HuH-7 (cell line): ENCODE results near the gene FRYL.
"Not testable (repeated sequence)": the region's sequence is repeated elsewhere in the genome, so short reads cannot be mapped to it uniquely, and the experiment has no call there.

ENCODE experiments used
- DNase-seq: peaks from one replicate; pipeline ENCODE4 v3.0.0; 2011; ENCODE audit warnings: low spot score

Gene FRYL

DNA sequence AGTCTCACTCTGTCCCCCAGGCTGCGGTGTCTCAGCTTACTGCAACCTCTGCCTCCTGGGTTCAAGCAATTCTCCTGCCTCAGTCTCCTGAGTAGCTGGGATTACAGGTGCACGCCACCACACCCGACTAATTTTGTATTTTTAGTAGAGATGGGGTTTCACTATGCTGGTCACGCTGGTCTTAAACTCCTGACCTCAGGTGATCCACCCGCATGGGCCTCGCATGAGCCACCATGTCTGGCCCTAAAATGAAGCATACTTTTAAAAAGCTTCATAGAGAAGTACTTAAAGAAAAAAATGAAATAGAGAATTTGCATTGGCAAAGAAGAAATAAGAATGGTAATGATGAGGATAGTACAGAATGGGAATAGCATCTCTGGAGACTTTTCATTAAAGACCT is 82.6 kb downstream of the FRYL start:
- DNase-seq, result not testable (repeated sequence)

DNA sequence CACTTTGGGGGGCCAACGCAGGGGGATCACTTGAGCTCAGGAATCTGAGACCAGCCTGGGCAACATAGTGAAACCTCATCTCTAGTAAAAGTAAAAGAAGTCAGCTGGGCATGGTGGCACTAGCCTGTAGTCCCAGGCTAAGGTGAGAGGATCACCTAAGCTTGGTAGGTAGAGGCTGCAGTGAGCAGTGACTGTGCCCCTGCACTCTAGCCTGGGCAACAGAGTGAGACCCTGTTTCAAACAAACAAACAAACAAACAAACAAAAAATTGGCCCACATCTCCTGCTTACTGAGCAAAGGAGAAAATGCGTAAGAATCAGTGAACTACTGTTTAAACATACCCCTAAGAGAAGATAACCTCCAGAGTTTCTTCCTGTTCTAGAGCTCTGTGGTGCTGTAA is 85.3 kb downstream of the FRYL start:
- no peak for DNase-seq

DNA sequence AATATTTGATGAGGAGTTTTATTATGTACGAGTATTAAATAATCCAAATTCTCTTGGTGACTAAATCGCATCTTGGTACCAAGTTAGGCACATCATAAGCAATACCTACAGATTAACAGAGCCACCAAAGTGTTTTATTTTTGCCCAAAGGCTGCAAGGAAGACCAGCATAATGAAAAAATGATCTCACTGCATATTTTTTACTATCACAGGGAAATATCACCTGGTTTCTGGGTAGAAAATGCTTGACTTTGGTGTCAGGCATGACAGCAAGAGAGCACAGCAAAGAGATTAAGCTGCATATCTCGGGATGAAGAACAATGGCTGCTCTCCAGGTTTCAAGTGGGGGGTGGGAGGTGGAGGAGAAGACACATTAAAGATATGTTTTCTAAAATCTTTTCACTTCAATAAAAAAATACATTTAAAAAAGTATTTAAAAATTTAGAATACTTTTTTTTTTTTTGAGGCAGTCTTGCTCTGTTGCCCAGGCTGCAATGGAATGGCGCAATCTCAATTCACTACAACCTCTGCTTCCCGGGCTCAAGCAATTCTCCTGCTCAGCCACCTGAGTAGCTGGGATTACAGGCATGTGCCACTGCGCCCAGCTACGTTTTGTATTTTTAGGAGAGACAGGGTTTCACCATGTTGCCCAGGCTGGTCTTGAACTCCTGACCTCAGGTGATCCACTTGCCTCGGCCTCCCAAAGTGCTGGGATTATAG is 86.1 kb downstream of the FRYL start:
- no peak for DNase-seq

DNA sequence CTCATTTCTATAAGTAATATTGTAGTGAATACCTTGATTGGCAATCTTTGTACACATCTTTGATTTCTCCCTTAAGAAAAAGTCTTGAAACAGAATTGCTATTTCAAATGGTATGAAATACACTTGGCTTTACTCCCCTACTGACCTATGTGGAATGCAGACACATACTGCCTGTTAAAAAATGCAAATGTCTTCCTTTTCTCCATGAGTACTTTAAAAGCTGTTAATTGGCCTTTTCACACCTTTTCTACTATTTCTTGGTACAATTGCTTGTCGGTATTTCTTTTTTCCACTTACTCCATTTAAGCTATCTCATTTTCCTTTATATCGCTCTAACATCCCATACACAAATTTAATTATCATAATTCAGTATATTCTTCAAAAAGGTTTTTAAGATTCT is 87.2 kb downstream of the FRYL start:
- DNase-seq, result no peak

DNA sequence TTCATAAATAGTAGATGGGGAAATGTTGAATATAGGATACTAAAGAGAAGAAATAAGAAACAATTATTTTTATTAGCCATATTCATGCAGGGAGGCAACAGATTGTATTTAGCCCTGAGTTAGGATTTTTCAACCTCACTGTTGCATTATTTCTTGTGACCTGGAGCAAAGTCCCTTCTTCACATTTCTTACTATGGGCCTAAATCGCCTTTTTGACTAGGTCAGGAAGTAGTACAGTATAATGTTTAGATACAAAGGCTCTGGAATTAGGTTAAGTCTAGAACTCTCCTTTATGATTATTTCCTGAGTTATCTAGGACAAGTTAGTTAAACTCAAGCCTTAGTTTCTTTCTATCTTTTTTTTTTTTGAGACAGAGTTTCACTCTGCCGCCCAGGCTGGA is 88.0 kb downstream of the FRYL start:
- no peak for DNase-seq

DNA sequence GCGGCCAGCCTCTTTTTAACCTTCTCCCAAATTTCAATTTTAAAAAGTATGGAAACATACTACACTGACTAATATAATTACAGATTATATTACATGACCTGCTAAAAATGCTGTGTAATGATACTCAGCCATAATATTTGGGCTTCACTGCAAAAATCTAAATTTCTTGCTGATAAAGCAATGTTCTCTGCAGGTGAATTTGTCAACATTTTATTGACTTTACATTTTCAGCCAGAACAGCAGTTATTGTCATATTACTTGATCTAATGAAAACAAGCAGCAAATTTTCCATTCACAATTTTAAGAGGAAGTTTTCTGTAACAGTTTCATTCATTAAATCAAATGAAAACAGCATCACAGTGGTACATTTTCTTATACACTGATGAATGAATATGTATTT is 91.1 kb downstream of the FRYL start:
- DNase-seq, result no peak

DNA sequence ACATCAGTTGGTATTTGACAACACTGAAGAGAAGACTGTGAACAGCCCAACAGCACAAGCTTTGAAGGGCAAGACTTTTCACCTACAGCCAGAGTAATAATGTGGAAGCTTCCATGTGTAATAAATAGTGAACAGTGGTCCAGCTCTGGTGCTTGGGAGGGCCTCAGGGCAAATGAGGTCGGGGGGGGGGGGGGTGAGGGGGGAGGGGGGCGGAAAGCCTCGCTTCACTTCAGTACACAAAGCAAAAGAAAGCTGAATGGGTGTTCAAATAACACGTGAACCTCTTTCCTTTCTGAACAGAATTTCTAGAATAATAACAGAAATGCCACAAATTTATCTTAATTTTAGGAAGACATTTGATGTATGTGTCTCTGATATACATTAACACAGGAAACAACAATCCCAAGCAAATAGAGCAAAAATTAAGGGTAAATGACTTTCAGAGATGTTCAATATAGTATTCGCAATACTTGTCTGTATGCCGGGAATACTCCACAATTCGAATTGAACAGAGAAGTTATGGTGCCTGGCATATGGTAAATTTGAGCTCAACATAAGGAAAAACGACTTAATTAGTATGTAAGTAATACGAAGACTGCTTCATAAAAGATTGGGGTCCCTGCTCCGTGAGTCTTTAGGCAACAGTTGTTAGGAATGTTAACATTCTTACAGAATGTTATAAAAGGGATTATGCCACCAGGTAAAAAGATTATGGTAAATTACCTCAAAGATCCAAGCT is 92.6 kb downstream of the FRYL start:
- DNase-seq, result peak; percentile 40

DNA sequence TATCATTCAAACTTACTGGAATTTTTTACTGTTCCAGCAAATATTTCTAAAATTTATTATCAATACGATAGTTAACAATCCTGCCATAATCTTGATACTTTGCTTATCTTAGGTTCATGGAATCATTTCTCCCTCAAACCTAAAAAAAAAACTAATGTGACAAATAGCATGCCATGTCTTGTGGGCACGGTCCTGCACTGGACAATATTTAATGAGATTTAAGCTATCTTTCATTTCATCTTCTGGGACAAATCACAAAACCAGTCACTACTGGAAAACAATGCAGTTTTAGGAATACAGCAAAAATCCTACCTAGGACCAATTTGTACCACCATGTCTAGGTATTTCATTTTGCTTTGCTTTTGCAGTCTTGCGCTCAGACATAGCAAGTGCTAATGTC is 93.7 kb downstream of the FRYL start:
- DNase-seq, result no peak

DNA sequence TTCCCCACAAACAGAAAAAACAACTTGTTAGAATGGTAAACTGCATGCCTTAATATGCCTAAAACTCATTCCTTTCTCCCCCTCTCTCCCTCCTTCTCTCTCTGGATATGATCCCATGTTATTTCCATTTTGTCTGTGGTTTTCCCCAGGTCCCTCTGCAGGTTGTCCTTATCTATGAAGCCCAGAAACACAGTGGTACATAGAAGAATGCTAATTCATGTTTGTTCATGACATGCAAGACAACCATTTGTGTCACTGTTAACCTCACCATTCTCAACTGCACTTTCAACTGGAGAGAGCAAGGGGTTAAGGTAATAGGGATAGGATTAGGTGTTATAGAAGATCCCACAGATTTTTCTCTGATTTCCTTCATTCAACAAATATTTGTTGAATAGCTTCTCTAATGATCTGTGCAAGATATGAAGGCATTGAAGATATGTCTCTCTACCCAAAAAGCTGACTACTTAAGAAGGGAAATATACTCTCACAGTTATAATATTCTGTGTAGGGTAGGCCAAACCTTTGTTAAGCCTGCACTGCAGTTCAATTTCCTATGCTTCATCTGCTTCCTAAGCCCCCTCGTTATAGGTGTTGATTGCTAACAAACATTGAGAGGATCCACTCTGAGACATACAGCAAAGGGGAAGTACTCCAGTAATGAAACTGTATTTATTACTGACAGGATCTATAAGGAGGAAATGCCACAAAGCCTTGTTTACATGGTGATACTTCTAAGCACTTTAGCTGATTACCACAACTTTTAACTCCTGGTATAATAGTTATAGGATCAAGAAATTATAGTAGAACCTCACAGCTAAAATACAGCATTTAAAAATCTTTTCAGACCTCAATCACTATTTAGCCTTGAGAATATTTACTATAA is 96.1 kb downstream of the FRYL start:
- no peak for DNase-seq

DNA sequence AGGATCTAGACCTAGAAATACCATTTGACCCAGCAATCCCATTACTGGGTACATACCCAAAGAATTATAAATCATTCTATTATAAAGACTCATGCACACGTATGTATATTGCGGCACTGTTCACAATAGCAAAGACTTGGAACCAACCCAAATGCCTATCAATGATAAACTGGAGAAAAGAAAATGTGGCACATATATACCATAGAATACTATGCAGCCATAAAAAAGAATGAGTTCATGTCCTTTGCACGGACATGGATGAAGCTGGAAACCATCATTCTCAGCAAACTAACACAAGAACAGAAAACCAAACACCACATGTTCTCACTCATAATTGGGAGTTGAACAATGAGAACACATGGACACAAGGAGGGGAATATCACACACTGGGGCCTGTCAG is 97.2 kb downstream of the FRYL start:
- DNase-seq, result not testable (repeated sequence)

DNA sequence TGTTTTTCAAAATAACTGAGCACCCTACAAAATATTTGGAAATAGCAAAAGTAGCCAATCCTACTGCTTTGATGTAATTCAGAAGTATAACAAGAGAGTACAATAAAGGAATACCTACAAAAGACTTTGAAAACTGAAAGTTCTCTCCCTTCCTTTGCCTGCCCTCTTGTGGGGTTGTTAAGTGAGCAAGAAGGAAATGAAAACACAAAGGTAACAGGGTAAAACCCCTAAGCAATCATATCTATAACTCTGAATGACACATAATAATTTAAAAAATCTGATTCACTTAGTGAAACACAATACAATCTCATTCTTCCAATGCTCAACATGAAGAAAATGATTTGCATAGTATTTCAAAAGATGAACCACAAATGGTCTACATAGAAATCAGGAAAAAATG is 98.2 kb downstream of the FRYL start:
- no peak for DNase-seq

DNA sequence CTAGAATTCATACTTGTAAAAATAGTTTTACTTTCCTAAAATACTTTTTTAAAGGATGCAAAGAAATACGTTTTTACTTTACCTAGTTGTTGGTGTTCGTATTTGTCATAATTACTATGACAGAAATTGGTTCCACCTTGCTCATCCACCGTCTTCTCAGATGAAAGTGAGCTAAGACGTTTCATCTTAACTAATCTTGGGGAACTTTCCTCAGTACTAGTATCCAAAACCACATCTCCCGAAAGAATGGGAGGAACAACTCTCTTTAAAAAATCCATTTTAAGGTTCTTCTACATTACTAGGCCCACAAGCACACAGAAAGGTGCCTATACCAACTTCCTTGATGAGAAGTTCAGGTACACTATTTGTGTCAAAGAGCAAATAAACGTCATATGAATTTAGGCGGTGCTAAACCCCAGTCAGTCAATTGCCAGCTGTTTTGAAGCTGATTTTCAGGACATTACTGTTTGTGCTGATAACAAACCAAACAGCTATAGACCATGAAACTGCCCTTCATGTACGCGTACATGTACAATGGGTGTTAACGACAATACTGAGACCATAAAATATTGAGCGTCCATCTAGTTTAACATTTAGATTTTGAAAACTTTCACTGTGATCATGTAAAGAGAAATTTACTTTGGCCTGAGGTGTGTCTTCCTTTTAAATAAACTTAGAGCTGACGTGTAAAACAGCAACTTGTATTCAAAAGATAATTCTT is 99.1 kb downstream of the FRYL start:
- DNase-seq, result no peak

DNA sequence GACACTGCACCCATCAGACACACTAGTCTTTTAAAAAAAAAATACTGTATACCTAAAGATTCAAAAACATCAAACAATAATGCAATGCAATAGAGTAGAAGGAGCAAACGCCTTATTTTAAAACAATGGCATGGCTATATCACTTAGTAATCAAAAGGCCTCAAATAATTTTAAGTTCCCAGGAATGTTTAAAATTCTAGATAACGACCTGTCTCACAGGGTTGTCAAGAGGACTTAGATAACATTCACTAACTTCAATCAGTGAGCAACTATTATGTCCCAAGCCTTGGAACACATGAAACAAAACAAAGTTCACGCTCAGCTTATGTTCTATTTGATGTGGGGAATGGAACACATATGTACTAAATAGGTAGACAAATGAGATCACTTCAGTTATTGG is 106.5 kb downstream of the FRYL start:
- no peak for DNase-seq

DNA sequence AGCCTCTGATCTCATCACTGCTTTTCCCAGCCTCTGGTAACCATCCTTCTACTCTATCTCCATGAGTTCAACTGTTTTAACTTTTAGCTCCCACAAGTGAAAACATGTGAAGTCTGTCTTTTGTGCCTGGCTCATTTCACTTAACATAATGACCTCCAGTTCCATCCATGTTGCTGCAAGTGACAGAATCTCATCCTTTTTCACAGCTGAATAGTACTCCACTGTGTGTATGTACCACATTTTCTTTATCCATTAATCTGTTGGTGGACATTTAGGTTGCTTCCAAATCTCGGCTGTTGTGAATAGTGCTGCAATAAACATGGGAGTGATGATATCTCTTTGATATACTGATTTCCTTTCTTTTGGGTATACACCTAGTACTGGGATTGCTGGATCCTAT is 109.5 kb downstream of the FRYL start:
- no peak for DNase-seq

DNA sequence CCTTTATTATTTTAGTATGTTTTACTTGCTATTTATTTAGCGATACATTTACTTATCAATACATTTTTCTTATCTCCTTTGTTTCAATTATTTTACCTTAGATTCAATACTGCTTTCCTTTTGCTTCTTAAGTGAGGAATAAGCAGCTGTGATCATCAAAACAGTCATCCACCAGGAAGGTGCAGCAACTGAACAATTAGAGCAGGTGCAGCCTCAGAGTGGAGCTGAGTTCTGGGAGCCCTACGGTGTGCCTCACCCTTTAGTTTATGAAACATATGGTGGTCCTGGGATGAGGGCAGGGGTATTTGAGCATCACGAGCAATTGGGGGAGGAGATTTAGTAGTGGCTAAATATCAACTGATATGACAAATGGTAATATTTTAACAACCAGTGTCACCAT is 111.0 kb downstream of the FRYL start:
- no peak for DNase-seq

DNA sequence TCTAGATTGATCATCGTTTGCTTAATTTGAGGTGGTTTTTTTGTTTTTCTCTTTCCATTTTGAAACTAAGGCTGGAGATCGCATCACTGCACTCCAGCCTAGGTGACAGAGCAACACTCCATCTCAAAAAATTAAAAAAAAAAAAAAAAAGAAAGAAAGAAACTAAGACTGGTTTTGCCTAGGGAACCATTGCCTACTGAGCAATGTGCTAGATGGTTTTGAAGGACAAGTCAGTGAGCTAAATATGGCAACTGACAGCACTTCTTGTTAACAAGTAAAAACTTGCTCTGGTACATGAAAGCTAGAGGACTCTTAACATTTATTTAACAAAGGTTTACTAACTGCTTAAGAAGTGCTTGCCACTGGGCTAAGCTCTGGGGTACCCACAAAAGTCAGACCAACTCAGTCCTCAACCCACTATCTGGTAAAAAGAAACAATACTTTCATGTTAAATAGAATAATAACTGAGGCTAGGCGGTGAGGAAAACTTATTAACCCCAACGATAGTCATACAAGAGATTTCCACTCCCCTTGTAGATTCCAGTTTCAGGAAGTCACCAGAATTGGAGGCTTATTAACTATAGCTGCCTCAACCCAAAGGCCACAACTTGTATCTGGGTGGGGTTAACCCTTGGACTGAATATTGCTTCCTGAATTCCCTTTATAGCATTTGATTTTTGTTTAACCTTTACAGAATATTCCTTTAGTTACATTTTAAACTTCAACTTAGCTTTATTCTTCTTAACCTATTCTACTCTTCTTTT is 111.6 kb downstream of the FRYL start:
- DNase-seq, result no peak

DNA sequence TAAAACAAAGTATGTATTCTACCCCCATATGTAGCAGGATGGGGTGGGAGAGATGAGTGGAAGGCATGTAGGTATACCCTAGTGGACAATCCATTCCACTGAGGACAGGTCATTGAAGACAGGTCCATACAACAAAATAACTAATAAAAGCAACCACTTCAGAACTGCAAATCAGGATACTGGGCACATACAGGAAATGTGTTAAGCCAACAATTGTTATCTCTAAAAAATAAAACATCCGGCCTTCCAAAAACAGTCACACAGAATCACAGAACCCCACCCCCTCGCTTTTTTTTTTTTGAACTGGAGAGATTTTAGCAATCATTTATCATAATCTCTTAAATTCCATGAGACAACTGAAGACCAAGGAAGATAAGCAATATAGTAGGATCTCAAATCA is 112.9 kb downstream of the FRYL start:
- DNase-seq, result no peak

DNA sequence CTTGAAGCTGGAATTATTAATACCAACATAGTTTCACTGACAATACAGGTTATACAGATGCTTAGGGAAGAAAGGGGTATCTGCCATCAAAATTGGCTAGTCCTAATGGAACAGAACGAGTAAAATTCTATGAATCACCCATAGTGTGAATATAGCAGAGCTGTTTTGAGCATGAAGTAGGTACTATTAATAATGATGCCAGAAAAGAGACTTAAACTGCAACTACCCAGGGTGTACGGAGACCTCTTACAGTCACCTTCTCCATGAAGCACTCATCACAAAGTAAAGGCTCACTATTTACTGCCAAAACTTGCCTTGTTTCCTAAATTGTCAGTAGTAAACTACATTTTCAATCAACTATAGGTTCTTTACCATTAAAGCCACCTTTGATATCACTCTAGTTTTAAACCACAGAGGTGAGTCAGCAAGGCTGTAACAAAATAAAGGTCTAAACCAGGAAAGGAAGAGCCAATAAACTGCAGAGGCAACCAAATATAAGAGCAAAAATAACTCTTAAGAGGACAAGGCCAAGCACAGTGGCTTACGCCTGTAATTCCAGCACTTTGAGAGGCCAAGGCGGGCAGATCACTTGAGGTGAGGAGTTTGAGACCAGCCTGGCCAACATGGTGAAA is 114.4 kb downstream of the FRYL start:
- no peak for DNase-seq

DNA sequence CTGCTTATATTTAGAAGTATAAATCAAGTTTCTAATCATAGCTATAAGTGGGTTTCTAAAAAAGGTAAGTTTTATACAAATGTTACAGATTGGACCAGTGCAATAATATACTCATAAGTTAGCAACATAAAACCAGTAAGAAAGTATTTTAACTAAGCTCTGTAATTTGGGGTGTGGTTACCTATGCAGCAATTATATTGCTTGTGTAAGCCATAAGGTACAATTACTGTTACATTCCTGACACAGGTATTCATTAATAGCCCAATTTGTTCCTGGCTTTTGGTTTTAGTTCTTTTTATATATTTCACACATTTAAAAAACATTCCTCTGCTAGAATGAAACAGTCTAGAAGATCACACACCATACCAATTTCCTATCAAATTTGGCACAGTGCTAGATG is 115.1 kb downstream of the FRYL start:
- no peak for DNase-seq

DNA sequence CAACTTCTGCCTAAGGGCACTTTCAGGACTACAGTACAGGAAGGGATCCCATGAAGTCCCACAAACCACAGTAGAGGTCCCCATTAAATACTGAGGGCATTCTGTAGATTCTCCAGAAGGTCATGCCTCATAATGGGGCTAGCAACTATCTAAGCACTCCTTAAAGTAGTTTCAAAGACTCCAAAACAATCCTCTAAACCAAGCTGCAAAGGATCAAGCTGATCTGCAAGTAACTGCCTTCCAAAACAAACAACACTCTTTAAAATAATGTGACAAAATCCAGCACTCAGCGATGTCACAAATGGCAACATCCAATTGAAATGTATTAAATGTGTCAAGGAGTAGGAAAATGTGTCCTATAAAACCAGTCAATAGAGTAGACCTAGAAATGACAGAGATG is 118.7 kb downstream of the FRYL start:
- no peak for DNase-seq

DNA sequence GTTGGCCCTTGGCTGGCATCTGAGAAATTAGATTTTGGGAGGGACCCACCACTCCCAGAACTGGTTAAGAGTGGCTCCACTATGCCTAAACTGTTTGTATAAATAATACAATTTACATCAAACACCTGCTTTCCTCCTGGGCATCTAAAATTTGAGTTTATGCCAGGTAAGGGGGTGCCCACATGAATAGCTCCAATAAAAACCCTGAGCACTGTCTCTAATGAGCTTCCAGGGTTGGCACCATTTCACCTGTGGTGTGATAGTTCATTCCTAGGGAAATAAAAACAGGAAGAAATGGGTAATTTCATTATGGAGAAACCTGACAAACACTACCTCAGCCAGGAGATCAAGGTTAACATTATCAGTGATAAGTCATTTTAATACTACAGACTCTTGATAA is 119.7 kb downstream of the FRYL start:
- no peak for DNase-seq
